ENCODE results near the gene GAL3ST2.

- no peak for TF ChIP-seq CTCF (IDR thresholded peaks at IDR 0.05)
- TF ChIP-seq POLR2A (IDR thresholded peaks at IDR 0.05), result no peak
These were observed 74.9 kb downstream of the GAL3ST2 start for GRCh38 chr2:241851325-241852115.
